ENCODE data around the gene EHMT1.

EHMT1 gene

GRCh38 chr9:137751616-137752015 lies 132.8 kb downstream of the EHMT1 start:
- Histone ChIP-seq H3K9me3 (ENCODE audit: insufficient read depth, low read length) (no peaks in the 10 kb centered on the region), H3K9me2 (replicated peaks; ENCODE audit: insufficient read depth, low read length) (no peaks in the 10 kb centered on the region), H3K36me3 (ENCODE audit: low read length) (peaks cover 23% of the 10 kb centered on the region), H3K4me3 (ENCODE audit: insufficient read depth, low read length, poor library complexity, severe bottlenecking) (no peak overlapping the region), H3K79me2 (ENCODE audit: insufficient read depth, low read length) (peaks cover 20% of the 10 kb centered on the region), H2AFZ (ENCODE audit: low read depth, low read length, severe bottlenecking) (no peak overlapping the region), H3K4me2 (ENCODE audit: low read depth, low read length, poor library complexity, severe bottlenecking) (no peak overlapping the region), H4K20me1 (ENCODE audit: low read depth, low read length) (no peaks in the 10 kb centered on the region), H3K27ac (ENCODE audit: low read depth, low read length) (no peak overlapping the region), H3K9ac (ENCODE audit: low read length) (no peak overlapping the region), H3F3A (ENCODE audit: insufficient read depth) (no peaks in the 10 kb centered on the region), H3K27me3 (ENCODE audit: low read length) (no peaks in the 10 kb centered on the region)
- TF ChIP-seq, protein P1, sequence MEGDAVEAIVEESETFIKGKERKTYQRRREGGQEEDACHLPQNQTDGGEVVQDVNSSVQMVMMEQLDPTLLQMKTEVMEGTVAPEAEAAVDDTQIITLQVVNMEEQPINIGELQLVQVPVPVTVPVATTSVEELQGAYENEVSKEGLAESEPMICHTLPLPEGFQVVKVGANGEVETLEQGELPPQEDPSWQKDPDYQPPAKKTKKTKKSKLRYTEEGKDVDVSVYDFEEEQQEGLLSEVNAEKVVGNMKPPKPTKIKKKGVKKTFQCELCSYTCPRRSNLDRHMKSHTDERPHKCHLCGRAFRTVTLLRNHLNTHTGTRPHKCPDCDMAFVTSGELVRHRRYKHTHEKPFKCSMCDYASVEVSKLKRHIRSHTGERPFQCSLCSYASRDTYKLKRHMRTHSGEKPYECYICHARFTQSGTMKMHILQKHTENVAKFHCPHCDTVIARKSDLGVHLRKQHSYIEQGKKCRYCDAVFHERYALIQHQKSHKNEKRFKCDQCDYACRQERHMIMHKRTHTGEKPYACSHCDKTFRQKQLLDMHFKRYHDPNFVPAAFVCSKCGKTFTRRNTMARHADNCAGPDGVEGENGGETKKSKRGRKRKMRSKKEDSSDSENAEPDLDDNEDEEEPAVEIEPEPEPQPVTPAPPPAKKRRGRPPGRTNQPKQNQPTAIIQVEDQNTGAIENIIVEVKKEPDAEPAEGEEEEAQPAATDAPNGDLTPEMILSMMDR (IDR thresholded peaks at IDR 0.05; ENCODE audit: insufficient read depth, low read length, poor library complexity, severe bottlenecking): no peak
- no peak for TF ChIP-seq EZH2phosphoT487 (conservative IDR thresholded peaks at IDR 0.05; ENCODE audit: low read length)

DNA sequence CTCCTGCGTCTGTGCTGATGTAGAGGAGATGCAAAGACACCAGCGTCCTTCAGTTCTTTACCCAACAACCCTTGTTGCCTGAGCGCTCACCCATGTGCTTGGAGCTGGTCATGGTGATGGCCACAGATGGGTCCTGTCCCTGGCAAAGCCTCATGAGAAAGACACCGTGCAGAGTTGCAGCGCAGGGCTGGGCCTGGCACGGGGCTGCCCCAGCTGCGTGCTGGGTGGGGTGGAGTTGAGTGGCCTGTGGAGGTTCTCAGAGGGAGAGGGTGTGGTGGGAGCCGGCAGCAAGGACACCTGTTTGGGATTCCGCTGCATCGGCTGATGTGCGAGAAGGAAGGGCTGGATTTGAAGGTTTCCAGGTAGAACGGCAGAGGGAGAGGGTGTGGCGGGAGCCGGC lies 133.6 kb downstream of the EHMT1 start:
- H4K20me1 ChIP-seq (ENCODE audit: low read depth, low read length): no peaks in the 10 kb centered on the region
- no peaks in the 10 kb centered on the region for H3K9me3 ChIP-seq (ENCODE audit: insufficient read depth, low read length)
- H3K79me2 ChIP-seq (ENCODE audit: insufficient read depth, low read length): peaks cover 20% of the 10 kb centered on the region
- no peaks in the 10 kb centered on the region for H3F3A ChIP-seq (ENCODE audit: insufficient read depth)
- H3K27me3 ChIP-seq (ENCODE audit: low read length): no peaks in the 10 kb centered on the region
- H3K36me3 ChIP-seq (ENCODE audit: low read length): peaks cover 23% of the 10 kb centered on the region; the same call in 1 of the 2 replicates
- TF ChIP-seq EZH2phosphoT487 (conservative IDR thresholded peaks at IDR 0.05; ENCODE audit: low read length): no peak
- TF ChIP-seq, protein P1 (IDR thresholded peaks at IDR 0.05; ENCODE audit: insufficient read depth, low read length, poor library complexity, severe bottlenecking): no peak
- no peak overlapping the region for H3K4me3 ChIP-seq (ENCODE audit: insufficient read depth, low read length, poor library complexity, severe bottlenecking)
- H3K9me2 ChIP-seq (replicated peaks; ENCODE audit: insufficient read depth, low read length): no peaks in the 10 kb centered on the region
- H3K4me2 ChIP-seq (ENCODE audit: low read depth, low read length, poor library complexity, severe bottlenecking): no peak overlapping the region
- no peak overlapping the region for H3K9ac ChIP-seq (ENCODE audit: low read length)
- no peak overlapping the region for H3K27ac ChIP-seq (ENCODE audit: low read depth, low read length)
- H2AFZ ChIP-seq (ENCODE audit: low read depth, low read length, severe bottlenecking): no peak overlapping the region

GRCh38 chr9:137753192-137753765 lies 134.5 kb downstream of the EHMT1 start:
- no peaks in the 10 kb centered on the region for H3K9me3 ChIP-seq (ENCODE audit: insufficient read depth, low read length)
- no peaks in the 10 kb centered on the region for H4K20me1 ChIP-seq (ENCODE audit: low read depth, low read length)
- no peak overlapping the region for H3K4me3 ChIP-seq (ENCODE audit: insufficient read depth, low read length, poor library complexity, severe bottlenecking)
- H3K27ac ChIP-seq (ENCODE audit: low read depth, low read length): no peak overlapping the region
- no peak overlapping the region for H3K9ac ChIP-seq (ENCODE audit: low read length)
- H3K79me2 ChIP-seq (ENCODE audit: insufficient read depth, low read length): peaks cover 20% of the 10 kb centered on the region
- no peaks in the 10 kb centered on the region for H3F3A ChIP-seq (ENCODE audit: insufficient read depth)
- H3K27me3 ChIP-seq (ENCODE audit: low read length): no peaks in the 10 kb centered on the region
- no peak overlapping the region for H3K4me2 ChIP-seq (ENCODE audit: low read depth, low read length, poor library complexity, severe bottlenecking)
- peaks cover 28% of the 10 kb centered on the region; the same call in 1 of the 2 replicates for H3K36me3 ChIP-seq (ENCODE audit: low read length)
- TF ChIP-seq, protein P1 (IDR thresholded peaks at IDR 0.05; ENCODE audit: insufficient read depth, low read length, poor library complexity, severe bottlenecking): no peak
- no peak for TF ChIP-seq EZH2phosphoT487 (conservative IDR thresholded peaks at IDR 0.05; ENCODE audit: low read length)
- H2AFZ ChIP-seq (ENCODE audit: low read depth, low read length, severe bottlenecking): no peak overlapping the region
- no peaks in the 10 kb centered on the region for H3K9me2 ChIP-seq (replicated peaks; ENCODE audit: insufficient read depth, low read length)

Measured in SU-DHL-6 (cell line).